K562 (cell line): Measurements from ENCODE around the gene ALDOB. TPM values are rescaled to one million over a fixed set of nuclear protein-coding genes. Genes with fewer than 3 reads are reported as not detected.

Experiments
- C11orf30 ChIP-seq: fragments of 450-650 bp; IDR thresholded peaks from 2 replicates; pipeline ENCODE4 v1.6.1; 2016; ENCODE audit warnings: low read depth, mild to moderate bottlenecking
- CREB3 ChIP-seq: fragments of 450-650 bp; conservative IDR thresholded peaks from 2 replicates; pipeline ENCODE4 v1.6.1; 2016; ENCODE audit warnings: missing genetic modification characterization, low read depth, mild to moderate bottlenecking, missing compliant biosample characterization, moderate library complexity
- CREB3L1 ChIP-seq: fragments of 450-650 bp; IDR thresholded peaks from 2 replicates; pipeline ENCODE4 v1.6.1; 2014; ENCODE audit warnings: low read depth, mild to moderate bottlenecking, moderate library complexity, borderline replicate concordance
- CSDE1 ChIP-seq, 2 experiments: fragments of 450-650 bp; IDR thresholded peaks; 2 replicates each; pipeline ENCODE4 v1.6.1; 2016; ENCODE audit warnings: mild to moderate bottlenecking in 1 of 2
- DMBX1 ChIP-seq: fragments of 250-450 bp; sonication (Bioruptor Pico); IDR thresholded peaks from 2 replicates; pipeline ENCODE4 v1.8.0; 2022; ENCODE audit warnings: inconsistent platforms, mild to moderate bottlenecking, moderate library complexity, borderline replicate concordance
- FOXA3 ChIP-seq, 2 experiments: fragments of 450-650 bp in 1 of 2; sonication (generic) in 1 of 2; formaldehyde crosslinking; IDR thresholded peaks in 1 of 2; conservative IDR thresholded peaks in 1 of 2; 2 replicates each; pipeline versions ENCODE4 v1.4.0 to v1.8.0; 2020 to 2022; ENCODE audit warnings: mild to moderate bottlenecking in 2 of 2, missing genetic modification reagents in 1 of 2
- GTF2F1 ChIP-seq: IDR thresholded peaks from 2 replicates; pipeline ENCODE4 v1.6.1; 2011; ENCODE audit warnings: low read depth, low read length, improper control_type of control experiment
- MAFF ChIP-seq: IDR thresholded peaks from 2 replicates; pipeline ENCODE4 v1.6.1; 2012; ENCODE audit warnings: low read length, improper control_type of control experiment
- NCOA2 ChIP-seq, 2 experiments: fragments of 450-650 bp; IDR thresholded peaks; 2 replicates each; pipeline ENCODE4 v1.6.1; 2018; ENCODE audit warnings: mild to moderate bottlenecking in 2 of 2, moderate library complexity in 1 of 2; ENCODE audit not compliant: partially characterized antibody in 2 of 2
- NR2C2 ChIP-seq, 2 experiments: fragments of 200-800 bp in 1 of 2; sonication (Bioruptor generic) in 1 of 2; sonication (generic) in 1 of 2; formaldehyde crosslinking in 1 of 2; IDR thresholded peaks; 2 replicates each; pipeline versions ENCODE4 v1.6.1 to v1.8.0; 2016 to 2022; ENCODE audit warnings: mild to moderate bottlenecking in 1 of 2, missing compliant biosample characterization in 1 of 2, missing genetic modification characterization in 1 of 2, missing genetic modification reagents in 1 of 2
- PCBP2 ChIP-seq: fragments of 200-400 bp; formaldehyde crosslinking; IDR thresholded peaks from 2 replicates; pipeline ENCODE4 v1.6.1; 2018; ENCODE audit warnings: low read length, low read depth, mild to moderate bottlenecking, moderate library complexity; ENCODE audit not compliant: poor library complexity, severe bottlenecking
- PTBP1 ChIP-seq: fragments of 200-400 bp; formaldehyde crosslinking; IDR thresholded peaks from 2 replicates; pipeline ENCODE4 v1.6.1; 2017; ENCODE audit warnings: low read depth, low read length
- SAFB ChIP-seq: fragments of 200-400 bp; formaldehyde crosslinking; IDR thresholded peaks from 2 replicates; pipeline ENCODE4 v1.6.1; 2017; ENCODE audit warnings: low read depth, low read length, borderline replicate concordance
- SRSF1 ChIP-seq: fragments of 200-400 bp; formaldehyde crosslinking; IDR thresholded peaks from 2 replicates; pipeline ENCODE4 v1.6.1; 2017; ENCODE audit warnings: mild to moderate bottlenecking, low read depth, low read length, moderate library complexity
- SRSF3 ChIP-seq: fragments of 200-400 bp; formaldehyde crosslinking; IDR thresholded peaks from 2 replicates; pipeline ENCODE4 v1.6.1; 2016; ENCODE audit warnings: mild to moderate bottlenecking, low read length, moderate library complexity; ENCODE audit not compliant: insufficient read depth
- TRIM28 ChIP-seq: fragments of 450-650 bp; IDR thresholded peaks from 2 replicates; pipeline ENCODE4 v1.6.1; 2017
- UBTF ChIP-seq, 2 experiments: IDR thresholded peaks; 2 replicates each; pipeline ENCODE4 v1.6.1; 2012; ENCODE audit warnings: improper control_type of control experiment in 2 of 2, low read depth in 2 of 2, low read length in 2 of 2, borderline replicate concordance in 1 of 2
- ZBTB12 ChIP-seq: fragments of 250-450 bp; sonication (Bioruptor Pico); IDR thresholded peaks from 2 replicates; pipeline ENCODE4 v1.4.0; 2020
- ZNF121 ChIP-seq: sonication (generic); formaldehyde crosslinking; conservative IDR thresholded peaks from 2 replicates; pipeline ENCODE4 v1.8.0; 2022; ENCODE audit warnings: missing genetic modification reagents
- ZNF561 ChIP-seq: fragments of 450-650 bp; formaldehyde crosslinking; conservative IDR thresholded peaks from 2 replicates; pipeline ENCODE4 v1.4.0; 2020; ENCODE audit warnings: mild to moderate bottlenecking, moderate library complexity
- ZNF717 ChIP-seq: fragments of 250-450 bp; sonication (Bioruptor Pico); IDR thresholded peaks from 2 replicates; pipeline ENCODE4 v1.5.0; 2021
- polyA plus RNA-seq, 8 experiments: library from polyadenylated mRNA; depleted of rRNA in 4 of 8; stranded (reverse) in 5 of 8; unstranded in 3 of 8; fragments of >200 nt; fragmentation: Nextera tagmentation in 2 of 8; fragmentation: Illumina TruSeq in 1 of 8; extraction: Ambion mirVana in 2 of 8; extraction: Trizol in 1 of 8; gene quantifications; 2 replicates each; pipeline versions ENCODE4 v1.2.1 to v1.2.3, GENCODE V29; 2011 to 2014; ENCODE audit warnings: inconsistent platforms in 1 of 8, missing spikeins in 1 of 8
- total RNA-seq, 7 experiments: library from RNA; depleted of rRNA in 6 of 7; stranded (reverse); fragments of >200 nt in 6 of 7; fragmentation: Illumina TruSeq in 2 of 7; extraction: Trizol in 2 of 7; gene quantifications; 2 replicates each; pipeline versions ENCODE4 v1.2.1 to v1.2.3, GENCODE V29; 2011 to 2021; ENCODE audit warnings: low replicate concordance in 1 of 7

ALDOB gene
- total and polyA plus RNA-seq, 9 of the 15 experiments (the other 6 are each of a cell fraction or from before 2014, with no cell fraction given): 0.80 TPM; not detected in 8

- no peak for TF ChIP-seq CSDE1 (IDR thresholded peaks at IDR 0.05)
- no peak for TF ChIP-seq SAFB
- TF ChIP-seq MAFF: no peak
- no peak for TF ChIP-seq ZNF121 (CRISPR knock-in tag)
- no peak for TF ChIP-seq PCBP2
- no peak for TF ChIP-seq FOXA3 (CRISPR knock-in tag; conservative IDR thresholded peaks at IDR 0.05 in 1 of 2, IDR thresholded peaks at IDR 0.05 in 1 of 2)
- no peak for TF ChIP-seq ZNF561
- no peak for TF ChIP-seq ZNF717 (CRISPR knock-in tag)
- TF ChIP-seq SRSF3: no peak
- TF ChIP-seq ZBTB12 (CRISPR knock-in tag): peak; percentile 75
- no peak; the same call in 1 of the 2 replicates for TF ChIP-seq GTF2F1
- TF ChIP-seq UBTF (IDR thresholded peaks at IDR 0.05; ENCODE audit: borderline replicate concordance in 1 of 2, low read depth in 2 of 2, low read length in 2 of 2): 0 out of 4 replicates have a peak, but pooled peaks of 1 of the 2 experiments have one; percentile 27
- no peak for TF ChIP-seq DMBX1 (CRISPR knock-in tag)
- TF ChIP-seq NCOA2 (IDR thresholded peaks at IDR 0.05; ENCODE audit: partially characterized antibody in 2 of 2): no peak
- no peak for TF ChIP-seq CREB3 (tag)
- TF ChIP-seq SRSF1: no peak
- TF ChIP-seq CREB3L1: peak; percentile 90
- no peak for TF ChIP-seq TRIM28
- TF ChIP-seq C11orf30: peak; percentile 53; the same call in 1 of the 2 replicates
- TF ChIP-seq NR2C2 (CRISPR knock-in tag; IDR thresholded peaks at IDR 0.05): peak; percentile 53; the same call in 1 of the 2 replicates
- TF ChIP-seq NR2C2 (tag; IDR thresholded peaks at IDR 0.05): peak; percentile 92
- TF ChIP-seq PTBP1: no peak
Observed at GRCh38 chr9:101398068-101398929, 37.3 kb downstream of the ALDOB start, which contains the start of the genes MRPL50 and ZNF189 (continued).
